KMS-11 (cell line): ENCODE results near the gene RMI1.
"Not testable (repeated sequence)": the region's sequence is repeated elsewhere in the genome, so short reads cannot be mapped to it uniquely, and the experiment has no call there.

Experiments
- H2AFZ ChIP-seq: fragments of 200-600 bp; sonication (generic); 2 replicates; pipeline ENCODE4 v1.6.1; 2016; ENCODE audit warnings: antibody characterized with exemption, mixed run types, low read depth
- H3K27ac ChIP-seq: fragments of 200-600 bp; sonication (generic); 2 replicates; pipeline ENCODE4 v1.6.1; 2016; ENCODE audit warnings: mild to moderate bottlenecking, mixed run types
- H3K27me3 ChIP-seq: fragments of 200-600 bp; sonication (generic); 2 replicates; pipeline ENCODE4 v1.6.1; 2017; ENCODE audit warnings: mild to moderate bottlenecking, low read depth, mixed run types, moderate library complexity; ENCODE audit not compliant: insufficient read depth
- H3K36me3 ChIP-seq: fragments of 200-600 bp; sonication (generic); 2 replicates; pipeline ENCODE4 v1.6.1; 2017; ENCODE audit warnings: mild to moderate bottlenecking, mixed run types; ENCODE audit not compliant: insufficient read depth
- H3K4me1 ChIP-seq: fragments of 200-600 bp; sonication (generic); 2 replicates; pipeline ENCODE4 v1.6.1; 2016; ENCODE audit warnings: mild to moderate bottlenecking, low read depth, mixed run types; ENCODE audit not compliant: poor library complexity, severe bottlenecking
- H3K4me2 ChIP-seq: fragments of 200-600 bp; sonication (generic); 2 replicates; pipeline ENCODE4 v1.7.0; 2016; ENCODE audit warnings: mild to moderate bottlenecking, mixed run types
- H3K4me3 ChIP-seq: fragments of 200-600 bp; sonication (generic); IDR thresholded peaks from 2 replicates; pipeline ENCODE4 v1.6.1; 2017; ENCODE audit warnings: low read depth, low read length, mixed read lengths; ENCODE audit not compliant: insufficient read depth
- H3K79me2 ChIP-seq: fragments of 200-600 bp; sonication (generic); 2 replicates; pipeline ENCODE4 v1.6.1; 2016; ENCODE audit warnings: low read depth, mixed run types; ENCODE audit not compliant: insufficient read depth
- H3K9ac ChIP-seq: fragments of 200-600 bp; sonication (generic); 2 replicates; pipeline ENCODE4 v1.6.1; 2016; ENCODE audit warnings: mild to moderate bottlenecking, mixed run types
- H4K20me1 ChIP-seq: fragments of 200-600 bp; sonication (generic); 2 replicates; pipeline ENCODE4 v1.6.1; 2016; ENCODE audit warnings: mild to moderate bottlenecking, mixed run types; ENCODE audit not compliant: insufficient read depth
- CTCF ChIP-seq: fragments of 200-600 bp; sonication (generic); conservative IDR thresholded peaks from 2 replicates; pipeline ENCODE4 v1.6.1; 2017; ENCODE audit warnings: low read depth, mild to moderate bottlenecking, antibody characterized with exemption, low read length, moderate library complexity, mixed read lengths

RMI1 gene

DNA sequence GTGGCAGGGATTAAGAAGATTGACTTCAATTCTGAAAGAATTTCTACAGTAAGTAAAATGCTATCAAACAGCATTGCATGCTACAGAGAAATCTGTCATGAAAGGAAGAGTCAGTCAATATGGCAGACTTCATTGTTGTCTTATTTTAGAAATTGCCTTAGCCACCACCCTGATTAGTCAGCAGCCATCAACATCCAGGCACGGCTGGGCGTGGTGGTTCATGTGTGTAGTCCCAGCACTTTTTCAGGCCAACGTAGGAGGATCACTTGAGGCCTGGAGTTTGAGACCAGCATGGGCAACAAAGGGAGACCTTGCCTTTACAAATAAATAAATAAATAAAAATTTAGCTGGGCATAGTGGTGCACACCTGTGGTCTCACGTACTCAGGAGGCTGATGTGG lies 46.6 kb downstream of the RMI1 start:
- no peaks in the 10 kb centered on the region for H3K27me3 ChIP-seq
- no peak for TF ChIP-seq CTCF
- H3K36me3 ChIP-seq, result no peaks in the 10 kb centered on the region
- H2AFZ ChIP-seq, result no peak overlapping the region
- H3K9ac ChIP-seq, result no peak overlapping the region
- H3K4me2 ChIP-seq, result no peak overlapping the region
- H3K4me1 ChIP-seq, result no peaks in the 10 kb centered on the region
- H3K27ac ChIP-seq, result no peak overlapping the region
- no peaks in the 10 kb centered on the region for H4K20me1 ChIP-seq
- H3K79me2 ChIP-seq, result no peaks in the 10 kb centered on the region
- no peak overlapping the region for H3K4me3 ChIP-seq

GRCh38 chr9:84031534-84031933 lies 50.9 kb downstream of the RMI1 start:
- H3K4me2 ChIP-seq, result no peak overlapping the region
- no peak overlapping the region for H3K27ac ChIP-seq
- H2AFZ ChIP-seq, result no peak overlapping the region
- H3K9ac ChIP-seq, result no peak overlapping the region
- no peak for TF ChIP-seq CTCF
- H3K4me1 ChIP-seq, result no peaks in the 10 kb centered on the region
- H3K36me3 ChIP-seq, result no peaks in the 10 kb centered on the region
- no peaks in the 10 kb centered on the region for H4K20me1 ChIP-seq
- H3K27me3 ChIP-seq, result no peaks in the 10 kb centered on the region
- no peak overlapping the region for H3K4me3 ChIP-seq
- H3K79me2 ChIP-seq, result no peaks in the 10 kb centered on the region

DNA sequence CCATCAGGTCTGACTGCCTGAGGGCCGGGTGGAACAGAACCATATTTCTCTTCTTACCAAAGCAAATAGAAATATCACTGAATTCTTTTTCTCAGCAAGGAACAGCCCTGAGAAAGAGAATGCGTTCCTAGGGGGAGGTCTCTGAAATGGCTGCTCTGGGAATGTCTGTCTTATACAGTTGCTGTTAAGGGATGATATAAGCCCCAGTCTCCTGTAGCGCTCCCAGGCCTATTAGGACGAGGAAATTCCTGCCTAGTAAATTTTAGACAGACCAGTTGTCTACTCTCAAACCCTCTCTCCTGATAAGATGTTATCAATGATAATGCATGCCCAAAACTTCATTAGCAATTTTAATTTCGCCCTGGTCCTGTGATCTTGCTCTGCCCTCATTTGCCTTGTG lies 61.3 kb downstream of the RMI1 start:
- H3K79me2 ChIP-seq, H3K27ac ChIP-seq, H2AFZ ChIP-seq, H3K36me3 ChIP-seq, H3K9ac ChIP-seq, H3K4me2 ChIP-seq, H3K4me3 ChIP-seq, H3K27me3 ChIP-seq, H3K4me1 ChIP-seq, H4K20me1 ChIP-seq: not testable (repeated sequence)

GRCh38 chr9:84045481-84046097 lies 65.0 kb downstream of the RMI1 start:
- TF ChIP-seq CTCF, result no peak
- Histone ChIP-seq H3K27ac (no peak overlapping the region), H3K4me2 (no peak overlapping the region), H2AFZ (no peak overlapping the region), H3K9ac (no peak overlapping the region), H3K4me3 (no peak overlapping the region), H4K20me1 (no peaks in the 10 kb centered on the region), H3K79me2 (no peaks in the 10 kb centered on the region), H3K36me3 (no peaks in the 10 kb centered on the region), H3K27me3 (no peaks in the 10 kb centered on the region), H3K4me1 (no peaks in the 10 kb centered on the region)
